ENCODE data around the gene ANKRD12.
"Not testable (repeated sequence)": the region's sequence is repeated elsewhere in the genome, so short reads cannot be mapped to it uniquely, and the experiment has no call there.

The ANKRD12 gene

DNA sequence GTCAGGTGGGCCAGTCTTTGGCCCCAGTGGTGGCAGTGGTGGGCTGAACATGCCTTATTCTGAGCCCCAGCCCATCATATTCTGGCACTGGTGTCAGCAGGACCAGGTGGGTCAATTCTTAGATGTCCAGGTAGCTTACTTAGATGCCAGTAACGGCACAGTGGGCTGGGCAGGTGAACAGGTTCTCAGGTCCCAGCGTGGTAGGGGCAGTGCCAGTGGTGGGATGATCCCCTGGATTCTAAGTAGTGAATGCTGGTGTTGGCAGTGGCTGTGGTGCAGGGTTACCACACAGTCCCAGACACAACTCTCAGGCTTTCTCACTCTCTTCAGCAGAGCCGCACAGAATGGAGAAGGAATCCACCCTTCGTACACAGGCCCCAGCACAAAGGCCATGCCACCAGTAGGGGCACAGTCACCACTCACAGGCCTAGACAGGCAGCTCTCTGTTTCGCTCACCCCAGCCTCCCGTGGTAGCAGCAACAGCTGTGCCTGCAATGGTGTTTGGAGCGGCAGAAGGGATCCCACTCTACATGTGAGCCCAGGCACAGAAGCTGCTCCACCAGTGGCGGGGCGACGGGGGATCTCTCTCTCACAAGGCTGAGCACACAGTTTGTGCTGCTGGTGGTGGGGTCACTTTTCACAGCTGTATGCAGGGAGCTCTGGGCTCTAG lies 97.3 kb downstream of the ANKRD12 start:
- no peak for DNase-seq (ENCODE audit: low read depth)

- no peak for DNase-seq (ENCODE audit: low read depth)
These were observed 97.9 kb downstream of the ANKRD12 start for GRCh38 chr18:9234528-9234927.

GRCh38 chr18:9237981-9238380 lies 101.4 kb downstream of the ANKRD12 start:
- no peak for DNase-seq (ENCODE audit: low read depth)

DNA sequence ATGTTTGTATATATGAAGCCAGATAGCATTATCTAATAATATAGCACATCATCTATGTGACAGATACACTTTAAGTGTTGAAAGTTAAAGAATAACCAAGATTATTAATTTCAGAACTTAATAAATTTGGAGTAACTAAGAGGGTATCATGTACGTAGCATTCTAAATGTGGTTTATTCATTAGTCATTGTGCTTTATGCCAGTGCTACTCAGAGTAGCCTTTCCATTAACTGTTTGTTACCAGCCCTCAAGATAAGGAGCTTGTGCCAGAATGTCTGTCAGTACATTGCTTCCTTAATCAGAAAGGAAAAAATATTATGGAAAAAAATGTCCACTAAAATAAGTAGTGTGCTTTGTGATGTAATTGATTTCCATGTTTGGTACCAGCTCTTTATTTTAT lies 103.1 kb downstream of the ANKRD12 start:
- DNase-seq (ENCODE audit: low read depth), result no peak

DNA sequence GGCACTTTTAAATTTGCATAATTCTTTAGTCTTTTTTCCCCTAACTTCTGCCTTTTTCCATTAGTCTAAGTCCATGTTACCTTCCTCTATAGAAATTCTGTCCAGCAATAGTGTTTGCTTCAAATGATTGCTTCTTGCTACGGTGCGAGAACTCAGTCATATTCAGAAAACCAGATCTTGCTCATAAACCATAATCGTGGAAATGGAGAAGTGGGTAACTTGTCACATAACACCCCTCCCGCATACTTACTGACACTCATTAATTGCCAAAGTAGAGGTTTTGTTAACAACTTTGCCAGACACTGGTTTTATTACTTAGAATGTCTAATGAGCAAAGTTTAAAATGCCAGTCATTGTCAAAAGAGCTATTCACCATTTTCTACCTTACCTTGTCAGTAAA lies 103.7 kb downstream of the ANKRD12 start:
- DNase-seq (ENCODE audit: low read depth), result no peak

DNA sequence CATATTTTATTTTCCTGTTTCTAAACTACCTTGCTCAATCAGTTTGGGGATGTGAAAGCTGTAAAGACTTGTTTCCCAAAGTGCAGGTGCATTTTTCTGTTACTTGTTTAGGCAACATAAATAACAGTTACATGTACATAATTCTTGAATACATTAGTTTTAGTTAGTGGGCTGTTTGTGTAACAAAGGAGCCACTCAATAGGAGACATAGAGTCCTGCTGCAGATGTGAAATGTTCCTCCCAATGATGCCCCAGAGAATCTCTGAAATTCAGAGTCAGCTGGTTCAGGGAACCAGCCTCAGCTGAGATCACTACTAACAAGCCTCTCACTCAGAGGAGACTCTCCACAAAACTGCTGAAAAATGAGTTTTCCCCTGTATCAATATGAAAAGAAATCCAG lies 106.4 kb downstream of the ANKRD12 start:
- DNase-seq (ENCODE audit: low read depth), result no peak

DNA sequence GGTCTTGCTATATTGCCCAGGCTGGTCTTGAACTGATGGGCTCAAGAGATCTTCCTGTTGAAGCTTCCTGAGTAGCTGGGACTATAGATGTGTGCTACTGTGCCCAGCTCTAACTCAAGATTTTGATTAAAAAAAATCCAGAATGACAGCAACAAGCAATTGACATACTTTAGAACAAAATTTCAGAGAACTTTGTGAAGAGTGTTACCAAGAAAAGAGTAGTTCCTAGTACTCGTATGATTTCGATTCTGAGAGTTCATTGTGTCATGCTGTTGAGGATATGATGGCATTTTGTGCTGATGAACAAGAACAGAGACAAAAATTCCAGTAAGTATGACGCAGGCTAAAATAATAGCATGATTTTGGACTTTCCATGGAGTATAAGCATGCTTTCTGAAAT lies 107.8 kb downstream of the ANKRD12 start:
- DNase-seq (ENCODE audit: low read depth), result no peak

GRCh38 chr18:9248661-9249060 lies 112.1 kb downstream of the ANKRD12 start:
- no peak for DNase-seq (ENCODE audit: low read depth)

DNA sequence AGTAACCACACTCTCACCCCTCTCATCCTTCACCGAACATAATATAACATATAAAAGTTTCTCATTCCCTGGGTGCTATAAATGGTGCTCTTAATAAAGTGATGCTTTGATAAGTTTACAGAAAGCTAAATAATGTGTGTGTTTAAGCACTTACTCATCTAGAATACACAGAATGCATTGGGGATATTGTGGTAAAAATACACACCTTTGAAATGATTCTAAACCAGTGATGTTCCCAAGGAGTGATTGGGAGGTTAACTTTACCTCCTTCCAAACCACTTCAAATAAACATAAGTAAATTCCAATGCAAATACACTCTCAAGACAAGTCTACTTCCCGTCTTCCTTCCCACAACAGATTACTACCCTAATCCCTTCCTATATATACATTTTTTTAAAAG lies 112.7 kb downstream of the ANKRD12 start:
- no peak for DNase-seq (ENCODE audit: low read depth)

GRCh38 chr18:9259173-9259572 lies 122.6 kb downstream of the ANKRD12 start:
- DNase-seq (ENCODE audit: low read depth), result no peak

- DNase-seq (ENCODE audit: low read depth), result no peak
These were observed 124.1 kb downstream of the ANKRD12 start for GRCh38 chr18:9260388-9261380.

DNA sequence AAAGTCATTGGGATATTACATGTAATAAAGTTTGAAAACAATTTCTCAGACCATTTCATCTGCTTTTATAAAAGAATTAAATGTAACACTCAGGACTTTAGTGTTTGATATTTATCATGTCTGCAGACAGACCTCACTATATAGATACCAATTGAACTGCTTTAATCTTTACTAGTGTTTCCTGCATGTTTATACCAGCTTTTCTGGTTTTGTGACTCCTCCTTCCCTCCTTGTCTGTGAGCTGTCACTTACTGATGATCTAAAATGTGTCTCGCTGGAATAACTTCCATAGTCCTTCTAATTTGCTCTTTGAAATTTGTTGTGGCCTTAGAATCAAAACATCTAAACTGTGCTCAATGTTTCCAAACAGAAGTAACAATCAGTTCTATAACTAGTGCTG lies 126.7 kb downstream of the ANKRD12 start:
- DNase-seq (ENCODE audit: low read depth), result no peak

GRCh38 chr18:9264797-9265196 lies 128.2 kb downstream of the ANKRD12 start:
- not testable (repeated sequence) for DNase-seq (ENCODE audit: low read depth)

GRCh38 chr18:9273221-9273620 lies 136.6 kb downstream of the ANKRD12 start:
- no peak for DNase-seq (ENCODE audit: low read depth)

DNA sequence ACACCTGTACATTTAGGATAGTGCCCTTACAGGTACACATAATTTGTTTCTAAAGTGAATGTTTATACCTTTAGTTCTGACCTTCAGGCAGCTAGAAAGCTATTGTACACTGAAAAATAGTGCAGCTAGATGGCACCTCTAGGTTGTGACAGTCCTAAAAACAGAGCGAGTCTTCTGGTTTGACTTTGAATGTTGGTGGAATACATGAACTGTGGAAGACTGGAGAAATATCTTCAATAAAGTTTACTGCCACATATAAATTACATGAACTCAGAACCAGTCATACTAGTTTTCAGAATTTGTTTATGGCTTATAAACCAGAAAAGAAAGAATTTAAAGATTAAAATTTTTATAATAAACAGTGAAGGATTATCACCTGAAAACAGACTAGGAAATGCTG lies 139.3 kb downstream of the ANKRD12 start:
- DNase-seq (ENCODE audit: low read depth), result no peak

GRCh38 chr18:9278028-9278427 lies 141.4 kb downstream of the ANKRD12 start:
- no peak for DNase-seq (ENCODE audit: low read depth)

DNA sequence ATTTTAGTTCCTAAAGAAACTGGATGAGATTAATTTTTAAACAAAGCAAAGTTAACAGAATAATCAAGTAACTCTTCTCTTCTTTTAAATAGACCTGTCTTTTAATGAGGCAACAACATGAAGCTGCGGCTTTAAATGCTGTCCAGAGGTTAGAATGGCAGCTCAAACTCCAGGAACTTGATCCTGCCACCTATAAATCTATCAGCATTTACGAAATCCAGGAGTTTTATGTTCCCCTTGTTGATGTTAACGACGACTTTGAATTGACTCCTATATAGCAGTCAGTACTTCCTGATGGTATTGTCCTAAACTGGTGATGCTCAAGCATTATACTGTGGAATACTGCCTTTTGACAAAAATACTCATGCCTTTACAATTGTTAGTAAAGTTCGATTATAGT lies 144.3 kb downstream of the ANKRD12 start:
- DNase-seq (ENCODE audit: low read depth), result no peak

GRCh38 chr18:9281780-9282179 lies 145.2 kb downstream of the ANKRD12 start:
- DNase-seq (ENCODE audit: low read depth), result no peak

- DNase-seq (ENCODE audit: low read depth), result no peak
These were observed 147.2 kb downstream of the ANKRD12 start for GRCh38 chr18:9283791-9284190.

DNA sequence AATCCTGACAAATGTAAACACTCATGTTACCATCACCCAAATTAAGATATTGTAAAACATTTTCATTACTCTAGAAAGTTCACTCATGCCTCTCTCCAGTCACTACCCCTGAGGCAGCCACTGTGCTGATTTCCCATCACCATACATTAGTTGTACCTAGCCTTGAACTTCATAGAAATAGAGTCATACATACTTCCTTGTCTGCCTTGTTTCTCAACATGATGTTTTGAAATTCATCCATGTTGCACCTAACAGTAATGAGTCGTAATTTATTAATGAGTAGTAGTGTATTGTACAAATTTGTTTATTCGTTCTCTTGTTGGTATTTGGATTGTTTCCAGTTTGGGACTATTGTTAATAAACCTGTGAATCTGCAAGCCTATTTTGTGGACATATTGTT lies 149.0 kb downstream of the ANKRD12 start:
- no peak for DNase-seq (ENCODE audit: low read depth)

- DNase-seq (ENCODE audit: low read depth), result no peak
These were observed 150.5 kb downstream of the ANKRD12 start for GRCh38 chr18:9287036-9287435.

DNA sequence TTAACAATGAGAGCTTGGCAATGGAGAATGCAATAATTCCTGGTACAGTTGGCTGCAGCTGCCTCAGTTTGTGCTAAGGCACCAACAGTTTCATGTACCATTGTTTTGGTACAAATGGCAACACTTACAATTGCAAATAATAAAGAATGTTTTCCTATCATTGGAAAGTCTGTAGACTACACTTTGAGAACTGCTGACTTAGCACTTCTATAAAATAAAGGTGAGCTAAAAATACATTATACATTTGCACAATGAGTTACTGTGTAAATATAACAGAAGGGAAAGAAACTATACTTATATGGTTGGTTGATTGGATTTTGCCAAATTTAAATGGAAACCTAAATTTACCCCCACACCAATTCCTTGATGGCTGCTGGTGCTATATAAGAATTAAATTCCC lies 153.1 kb downstream of the ANKRD12 start:
- DNase-seq (ENCODE audit: low read depth), result no peak

DNA sequence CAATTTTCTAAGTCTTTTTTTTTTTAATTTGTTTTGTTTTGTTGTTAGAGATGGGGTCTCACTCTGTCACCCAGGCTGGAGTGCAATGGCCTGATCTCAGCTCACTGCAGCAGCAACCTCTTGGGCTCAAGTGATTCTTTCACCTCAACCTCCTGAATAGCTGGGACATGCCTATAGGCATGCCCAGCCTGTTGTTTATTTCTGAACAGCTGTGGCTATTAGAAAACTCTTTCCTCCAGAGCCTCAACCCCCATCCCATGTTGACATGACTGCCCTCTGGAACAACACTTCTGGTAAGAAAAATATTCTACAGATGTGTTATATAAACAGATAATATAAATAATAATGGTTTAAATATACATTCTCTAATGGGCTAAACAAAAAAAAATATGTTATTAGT lies 153.6 kb downstream of the ANKRD12 start:
- DNase-seq (ENCODE audit: low read depth), result no peak

Measured in activated T-cell treated with anti-CD3 and anti-CD28 coated beads for 48 hours (primary cell).